Measurements from ENCODE around the gene ATP4B. TPM values are rescaled to one million over a fixed set of nuclear protein-coding genes. Genes with fewer than 3 reads are reported as not detected.

ATP4B gene
- total and polyA plus RNA-seq, 11 donors = not detected

GRCh38 chr13:113602291-113602988, 55.6 kb downstream of the ATP4B start:
- WGBS, 4 donors = 83 to 89% (median 88%) methylated on average over 14 to 15 of the region's 15 CpGs

GRCh38 chr13:113601166-113602070, 56.6 kb downstream of the ATP4B start:
- Histone ChIP-seq H3K4me3 (no peak overlapping the region), H3K27me3 (no peaks in the 10 kb centered on the region), H3K9me3 (no peaks in the 10 kb centered on the region), H3K4me1 (peaks cover 0 to 2% (median 0%) of the 10 kb centered on the region in 12 donors), H3K27ac (no peak overlapping the region), H3K36me3 (peaks cover 0 to 25% (median 0%) of the 10 kb centered on the region in 9 donors)
- TF ChIP-seq POLR2A (IDR thresholded peaks at IDR 0.05) (no peak), CTCF (IDR thresholded peaks at IDR 0.05) (no peak)
- no peak for ATAC-seq
- intact Hi-C loops (cut with DNase I) = no loop called here
- WGBS, 4 donors = 95 to 97% (median 96%) methylated on average over 22 to 28 of the region's 28 CpGs
- DNase-seq = peak in 1 of 5 donors; percentile 47

More at GRCh38 chr13:113602291-113602988, 55.6 kb downstream of the ATP4B start:
- Histone ChIP-seq H3K27me3 (no peaks in the 10 kb centered on the region), H3K4me3 (no peak overlapping the region), H3K27ac (no peak overlapping the region), H3K36me3 (peaks cover 0 to 23% (median 0%) of the 10 kb centered on the region in 9 donors), H3K4me1 (peaks cover 0 to 7% (median 0%) of the 10 kb centered on the region in 12 donors), H3K9me3 (no peaks in the 10 kb centered on the region)
- TF ChIP-seq CTCF (IDR thresholded peaks at IDR 0.05) (no peak), POLR2A (IDR thresholded peaks at IDR 0.05) (no peak)
- DNase-seq (peak in 1 of 5 donors; percentile 25), ATAC-seq (no peak)
- intact Hi-C loops (cut with DNase I) = no loop called here

DNA sequence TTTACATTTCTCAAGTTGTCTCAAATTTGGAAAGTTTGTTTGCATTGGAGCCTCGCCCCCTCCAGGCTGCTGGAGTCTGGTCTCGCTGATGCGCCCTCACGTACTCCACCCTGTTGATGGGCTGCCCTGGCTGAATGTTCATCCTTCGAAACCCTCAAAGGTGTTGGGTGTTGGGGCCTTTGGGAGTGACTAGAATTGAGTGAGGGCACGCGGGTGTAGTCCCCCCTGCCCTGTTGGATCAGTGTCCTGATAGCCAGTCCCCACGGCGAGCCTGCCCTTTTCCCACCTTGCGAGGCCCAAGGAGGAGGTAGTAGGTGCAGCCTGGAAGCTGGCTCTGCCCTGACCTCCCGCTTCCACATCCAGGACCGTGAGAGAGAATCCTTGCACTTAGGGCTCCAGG, 58.6 kb downstream of the ATP4B start:
- TF ChIP-seq POLR2A (IDR thresholded peaks at IDR 0.05) (no peak), CTCF (IDR thresholded peaks at IDR 0.05) (no peak)
- ATAC-seq (no peak), DNase-seq (no peak)

More for the DNA sequence above, 58.6 kb downstream of the ATP4B start:
- H3K9me3 ChIP-seq = no peaks in the 10 kb centered on the region
- H3K4me3 ChIP-seq = no peak overlapping the region
- WGBS, 4 donors = 92 to 99% (median 98%) methylated on average over 12 of the region's 12 CpGs
- H3K27me3 ChIP-seq = no peaks in the 10 kb centered on the region
- H3K4me1 ChIP-seq = peaks cover 0 to 2% (median 0%) of the 10 kb centered on the region in 12 donors
- H3K27ac ChIP-seq = no peak overlapping the region
- peaks cover 0 to 33% (median 0%) of the 10 kb centered on the region in 9 donors for H3K36me3 ChIP-seq
- intact Hi-C loops (cut with DNase I) = no loop called here

Other genes starting within 250 kb of the ATP4B start
- 100 to 1,000 TPM; 329 to 774 (median 572) TPM for gene ADPRHL1, start 204.7 kb downstream of the ATP4B start, total RNA-seq
- 100 to 1,000 TPM; 160 to 252 TPM for gene ADPRHL1, start 204.7 kb downstream of the ATP4B start, polyA plus RNA-seq
- gene DCUN1D2, start 167.5 kb downstream of the ATP4B start, total RNA-seq = 100 to 1,000 TPM in 7 of 9 donors, 10 to 100 TPM in 2; 95.4 to 247 (median 159) TPM
- gene DCUN1D2, start 167.5 kb downstream of the ATP4B start, polyA plus RNA-seq = 10 to 100 TPM; 68.7 to 83.9 TPM
- 10 to 100 TPM; 39.7 to 50.3 (median 45.8) TPM for gene TFDP1, start 73.4 kb downstream of the ATP4B start, total RNA-seq
- 10 to 100 TPM; 19.7 to 30.4 TPM for gene TFDP1, start 73.4 kb downstream of the ATP4B start, polyA plus RNA-seq
- 1 to 10 TPM in 2 of 9 donors, under 1 TPM in 4, not detected in 3; 0.08 to 1.3 (median 0.18) TPM for gene GRK1, start 9.0 kb upstream of the ATP4B start, total RNA-seq
- gene GRK1, start 9.0 kb upstream of the ATP4B start, polyA plus RNA-seq = under 1 TPM; 0.08 to 0.15 TPM
- gene TMEM255B, start 101.0 kb upstream of the ATP4B start, total RNA-seq = 10 to 100 TPM in 1 of 9 donors, 1 to 10 TPM in 8; 1.4 to 20.3 (median 4.4) TPM
- gene TMEM255B, start 101.0 kb upstream of the ATP4B start, polyA plus RNA-seq = 1 to 10 TPM; 4.2 to 6.0 TPM
- 100 to 1,000 TPM; 125 to 438 (median 183) TPM for gene GAS6, start 205.9 kb upstream of the ATP4B start, total RNA-seq
- 100 to 1,000 TPM in 1 of 2 donors, 10 to 100 TPM in 1; 96.7 to 249 TPM for gene GAS6, start 205.9 kb upstream of the ATP4B start, polyA plus RNA-seq